ENCODE measurements around the gene NUCB2.

- TF ChIP-seq REST (IDR thresholded peaks at IDR 0.05; ENCODE audit: low read depth) (no peak), TEAD4 (IDR thresholded peaks at IDR 0.05) (no peak), TCF12 (IDR thresholded peaks at IDR 0.05; ENCODE audit: low read depth) (no peak), USF1 (IDR thresholded peaks at IDR 0.05) (no peak), EGR1 (IDR thresholded peaks at IDR 0.05) (no peak), TAF1 (IDR thresholded peaks at IDR 0.05; ENCODE audit: low read depth) (no peak), YY1 (IDR thresholded peaks at IDR 0.05; ENCODE audit: low read depth) (no peak), EP300 (IDR thresholded peaks at IDR 0.05; ENCODE audit: borderline replicate concordance) (no peak), NFIC (IDR thresholded peaks at IDR 0.05) (no peak), RAD21 (IDR thresholded peaks at IDR 0.05; ENCODE audit: low read depth) (no peak), MAX (IDR thresholded peaks at IDR 0.05) (no peak)
Observed at GRCh38 chr11:17259519-17259918, 17.0 kb upstream of the NUCB2 start.
